ENCODE results near the gene FBXO41.

- TF ChIP-seq EZH2 (IDR thresholded peaks at IDR 0.05): no peak
- TF ChIP-seq CTCF (IDR thresholded peaks at IDR 0.05): peak; percentile 27
Measured at GRCh38 chr2:73293534-73294171, 9.4 kb upstream of the FBXO41 start, which contains the start of gene EGR4.

Data from neural progenitor cell (in vitro differentiated cells).